GM18502 (cell line): Measurements from ENCODE around the gene ASPHD1.
A peak's percentile ranks its signal among the peaks of the same experiment; 100 is the strongest.
"Not testable (repeated sequence)": the region's sequence is repeated elsewhere in the genome, so short reads cannot be mapped to it uniquely, and the experiment has no call there.

ENCODE experiments used
- ATAC-seq: cut with Tn5 transposase; IDR thresholded peaks from one replicate; pipeline ENCODE4 v1.9.1; 2021; ENCODE audit warnings: mild to moderate bottlenecking; ENCODE audit not compliant: unreplicated experiment, poor library complexity

ASPHD1 gene

DNA sequence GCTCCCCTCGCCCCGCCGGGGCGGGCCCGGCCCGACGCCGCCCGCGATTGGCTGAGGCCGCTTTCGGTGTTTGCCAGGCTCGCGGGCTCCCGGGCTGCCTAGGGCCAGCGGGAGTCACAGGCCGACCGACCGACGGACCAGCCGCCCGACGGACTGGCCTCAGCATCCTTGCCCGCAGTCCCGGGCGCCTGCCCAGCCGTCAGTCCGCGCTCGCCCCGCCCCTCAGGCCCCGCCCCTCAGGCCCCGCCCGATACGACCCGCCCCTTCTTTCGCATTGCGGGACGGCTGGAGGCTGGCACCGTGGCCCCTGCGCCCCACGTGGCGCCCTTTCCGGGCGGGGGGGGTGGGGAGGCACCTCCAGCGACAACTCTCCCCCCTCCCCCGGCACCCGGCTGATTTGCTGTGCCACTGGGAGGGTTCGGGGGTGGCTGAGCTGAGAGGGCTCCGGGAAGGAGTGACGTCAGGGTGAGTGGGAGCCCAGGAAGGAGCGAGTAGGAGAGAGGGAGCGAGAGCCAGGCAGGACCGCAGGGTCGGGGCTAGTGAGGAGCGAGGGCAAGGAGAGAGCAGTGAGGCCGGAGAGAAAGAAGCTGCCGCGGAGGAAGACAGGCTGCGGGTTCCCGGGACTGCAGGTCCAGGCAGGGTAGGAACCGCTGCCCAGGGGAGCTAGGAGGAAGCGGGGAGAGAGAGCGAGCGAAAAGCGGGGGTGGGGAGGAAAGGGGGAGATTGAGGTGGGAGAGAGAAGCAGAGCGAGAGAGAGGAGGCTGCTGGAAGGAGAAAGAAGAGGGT is at the start of gene ASPHD1:
ASPHD1 (plus strand) TSS at position 387 of the 786 bp plus-strand sequence. CDS start 484 bp downstream, outside the sequence.
- peak; percentile 71 for ATAC-seq

GRCh38 chr16:29850998-29851397 is 49.3 kb upstream of the ASPHD1 start:
- no peak for ATAC-seq

GRCh38 chr16:29852654-29853053 is 47.6 kb upstream of the ASPHD1 start:
- no peak for ATAC-seq

DNA sequence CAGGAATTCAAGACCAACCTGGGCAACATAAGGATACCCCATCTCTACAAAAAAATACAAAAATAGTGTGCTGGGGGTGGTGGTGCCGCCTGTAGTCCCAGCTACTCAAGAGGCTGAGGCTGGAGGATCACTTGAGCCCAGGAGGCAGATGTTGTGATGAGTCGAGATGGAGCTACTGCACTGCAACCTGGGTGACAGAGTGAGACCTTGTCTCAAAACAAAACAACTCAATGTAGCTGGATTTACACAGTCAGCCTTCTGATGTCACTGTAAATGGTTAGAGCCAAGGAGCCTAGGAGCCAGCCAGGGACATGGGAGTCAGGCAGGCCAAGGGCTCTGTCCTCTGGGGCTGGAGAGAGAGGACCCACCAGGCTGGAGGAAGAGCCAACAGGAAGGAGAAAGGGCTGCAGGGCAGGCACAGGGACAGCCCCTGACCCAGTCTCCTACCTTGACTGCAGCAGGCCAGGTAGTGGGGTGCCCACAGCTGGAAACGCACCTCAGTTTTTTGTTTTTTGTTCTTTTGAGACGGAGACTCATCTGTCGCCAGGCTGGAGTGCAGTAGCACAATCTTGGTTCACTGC is 45.7 kb upstream of the ASPHD1 start:
- no peak for ATAC-seq

GRCh38 chr16:29857133-29857760 is 43.0 kb upstream of the ASPHD1 start:
- ATAC-seq: no peak

- no peak for ATAC-seq
Measured at GRCh38 chr16:29858149-29858849, 42.0 kb upstream of the ASPHD1 start.

GRCh38 chr16:29858974-29859373 is 41.3 kb upstream of the ASPHD1 start:
- ATAC-seq: no peak

GRCh38 chr16:29860218-29860617 is 40.1 kb upstream of the ASPHD1 start:
- ATAC-seq: no peak

DNA sequence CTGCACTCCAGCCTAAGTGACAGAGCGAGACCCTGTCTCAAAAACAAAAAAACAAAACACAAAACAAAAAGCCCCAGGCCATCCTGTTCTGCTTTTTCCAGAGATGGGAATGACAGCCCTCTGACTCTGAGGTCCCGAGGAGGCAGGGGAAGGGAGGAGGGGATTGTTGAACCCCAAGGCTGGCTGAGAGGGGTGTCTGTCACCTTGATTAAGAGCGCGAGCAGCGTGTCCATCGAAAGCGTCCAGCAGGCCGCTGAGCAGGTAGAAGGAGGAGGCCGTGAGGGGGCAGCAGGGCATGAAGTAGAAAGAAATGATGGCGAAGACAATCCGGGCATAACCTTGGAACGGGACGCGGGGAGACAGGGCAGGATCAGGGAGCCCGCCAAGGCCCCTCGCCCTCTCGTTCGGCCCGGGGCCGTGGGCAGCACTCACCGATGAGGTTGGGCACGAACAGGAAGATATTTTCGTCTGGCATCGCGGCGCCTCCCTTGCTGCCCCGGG is 37.9 kb upstream of the ASPHD1 start:
- ATAC-seq: peak; percentile 7

- peak; percentile 93 for ATAC-seq
Measured at GRCh38 chr16:29862884-29863668, 37.2 kb upstream of the ASPHD1 start, which contains the start of gene CDIPT. TSS of gene CDIPT (minus strand) at chr16:29863226. CDS start at chr16:29862857, 369 bp downstream.

DNA sequence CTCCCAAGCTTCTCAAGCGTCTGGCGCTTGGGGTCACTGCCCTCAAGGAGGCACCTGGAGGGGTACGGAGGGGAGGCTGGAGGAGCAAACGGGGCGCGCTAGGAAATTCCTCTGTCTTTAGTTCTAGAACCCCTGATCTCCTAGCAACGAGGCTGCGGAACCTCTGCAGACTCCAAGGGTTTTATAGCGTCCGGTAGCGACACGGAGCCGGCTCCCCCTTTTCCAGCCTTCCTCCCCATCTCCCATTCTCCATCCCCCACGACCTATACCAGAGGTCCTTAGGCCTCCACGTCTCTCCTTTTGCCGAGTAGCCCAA is 36.7 kb upstream of the ASPHD1 start:
- no peak for ATAC-seq

DNA sequence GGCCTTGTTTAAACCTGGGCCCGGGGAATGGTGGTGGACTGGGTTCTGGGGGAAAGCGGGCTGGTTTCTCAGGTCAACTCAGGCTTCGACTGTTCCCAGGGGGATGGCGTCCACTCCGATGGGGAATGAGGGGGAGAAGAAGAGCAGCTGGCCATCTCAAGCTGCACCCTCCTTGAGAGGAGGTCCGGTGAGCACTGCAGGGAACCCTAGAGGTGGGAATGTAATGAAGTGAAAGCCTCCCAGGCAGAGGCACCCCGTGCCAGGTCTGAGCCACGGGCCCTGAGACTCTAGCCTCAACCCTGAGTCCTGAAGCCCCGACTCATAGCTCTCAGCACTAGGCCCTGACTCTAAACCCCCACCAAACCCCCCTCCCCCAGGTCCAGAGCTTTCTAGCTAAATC is 36.1 kb upstream of the ASPHD1 start:
- ATAC-seq: no peak

DNA sequence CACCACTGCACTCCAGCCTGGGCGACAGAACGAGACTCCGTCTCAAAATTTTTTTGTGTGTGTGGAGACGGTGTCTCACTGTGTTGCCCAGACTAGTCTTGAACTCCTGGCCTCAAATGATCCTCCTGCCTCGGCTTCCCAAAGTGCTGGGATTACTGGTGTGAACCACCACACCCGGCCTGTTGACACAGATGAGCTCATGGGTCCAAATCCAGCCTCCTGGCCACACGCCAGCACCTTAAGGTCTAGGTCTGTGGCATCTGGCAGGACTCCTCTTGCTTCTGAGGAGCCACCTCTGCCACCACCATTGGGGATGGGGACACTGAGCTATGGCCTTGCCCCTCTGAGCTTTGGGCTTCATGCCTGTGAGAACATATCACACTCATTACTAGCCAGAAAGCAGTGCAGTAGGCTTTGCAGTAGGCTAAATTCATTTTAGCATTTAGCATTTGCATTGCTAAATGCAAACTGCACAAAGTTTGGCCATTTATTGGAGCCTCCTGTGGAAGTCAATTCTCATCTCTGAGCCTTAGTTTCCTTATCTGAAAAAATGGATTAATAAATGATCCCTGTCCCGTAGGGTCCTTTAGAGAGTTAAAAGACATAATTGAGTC is 31.8 kb upstream of the ASPHD1 start:
- no peak for ATAC-seq

GRCh38 chr16:29869067-29869466 is 31.2 kb upstream of the ASPHD1 start:
- ATAC-seq: not testable (repeated sequence)

GRCh38 chr16:29871822-29872546 is 28.3 kb upstream of the ASPHD1 start:
- ATAC-seq: no peak

- ATAC-seq: no peak
Measured at GRCh38 chr16:29873319-29873718, 27.0 kb upstream of the ASPHD1 start.

DNA sequence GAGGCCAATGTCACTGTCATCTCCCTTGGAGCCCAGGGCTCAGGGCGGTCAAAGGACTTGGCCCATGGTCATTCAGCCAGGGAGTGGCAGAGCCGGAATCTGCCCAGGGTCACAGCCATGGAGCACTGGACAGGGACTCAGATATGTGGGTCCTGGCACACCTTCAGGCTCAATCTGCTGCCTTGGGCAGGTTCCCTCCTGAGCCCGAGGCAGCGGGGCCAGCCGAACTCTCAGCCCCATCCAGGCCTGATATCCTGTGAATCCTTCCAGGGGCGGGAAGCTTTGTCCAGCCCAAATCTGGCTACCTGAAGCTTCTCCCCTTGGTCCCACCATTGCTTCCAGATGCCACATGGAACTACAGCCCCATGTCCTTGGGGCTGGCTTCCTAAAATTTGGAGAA is 25.1 kb upstream of the ASPHD1 start:
- ATAC-seq: no peak

DNA sequence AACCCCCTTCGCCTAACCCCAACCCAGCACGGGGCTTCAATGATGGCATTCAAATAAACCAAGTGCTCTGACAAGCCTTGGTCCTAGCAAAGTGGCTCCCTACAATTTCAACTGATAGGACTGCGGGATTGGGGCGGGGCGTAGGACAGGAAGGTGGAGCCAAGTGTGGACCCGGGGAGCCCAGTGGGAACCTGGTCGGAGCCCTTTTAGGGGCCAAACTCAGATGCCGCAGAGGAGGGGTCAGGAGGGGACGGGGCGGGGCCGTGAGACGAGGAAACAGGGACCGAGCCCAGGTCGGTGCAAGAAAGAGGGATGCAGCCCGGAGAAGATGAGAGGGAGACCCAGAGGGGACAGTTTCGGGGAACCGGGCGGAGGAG is 24.1 kb upstream of the ASPHD1 start:
- no peak for ATAC-seq
